Tibial artery (tissue), 4 donors: Measurements from ENCODE around the gene ZNF217.

Experiments
- DNase-seq, 2 donors: peaks; one replicate each; pipeline ENCODE4 v3.0.0-alpha.2; 2019
- H3K27ac ChIP-seq, 2 donors: fragments of 200-600 bp; sonication (generic) in 1 of 2; 1 replicate in 1 of 2; 2 replicates in 1 of 2; pipeline ENCODE4 v1.5.1; 2018 to 2019; ENCODE audit warnings: mild to moderate bottlenecking in 1 of 2
- H3K27me3 ChIP-seq, 2 donors: fragments of 200-600 bp; sonication (generic) in 1 of 2; one replicate each; pipeline versions ENCODE4 v1.5.1 to v1.6.0; 2016 to 2019
- H3K36me3 ChIP-seq, 3 donors: fragments of 200-600 bp; sonication (generic) in 2 of 3; one replicate each; pipeline ENCODE4 v1.5.1; 2016 to 2019; ENCODE audit warnings: mild to moderate bottlenecking in 2 of 3
- H3K4me1 ChIP-seq, 4 donors: fragments of 200-600 bp; sonication (generic) in 2 of 4; 1 replicate in 3 of 4; 2 replicates in 1 of 4; pipeline ENCODE4 v1.5.1; 2016 to 2019
- H3K4me3 ChIP-seq, 2 donors: fragments of 200-600 bp; sonication (generic) in 1 of 2; 1 replicate in 1 of 2; 2 replicates in 1 of 2; pipeline ENCODE4 v1.5.1; 2018 to 2019; ENCODE audit warnings: mild to moderate bottlenecking in 2 of 2
- H3K9me3 ChIP-seq, 3 donors: fragments of 200-600 bp; sonication (generic) in 1 of 3; one replicate each; pipeline ENCODE4 v1.5.1; 2016 to 2019
- intact Hi-C: fragments of 100-400 bp; cut with DNase I; formaldehyde crosslinking; loops from one replicate; pipeline ENCODE4 v1.15.0; 2023; ENCODE audit warnings: low total_unique reads
- TF ChIP-seq, protein P1 (sequence below), 2 experiments: fragments of 200-600 bp in 1 of 2; fragments of 450-650 bp in 1 of 2; IDR thresholded peaks; one replicate each; pipeline ENCODE4 v1.5.1; 2017 to 2019; ENCODE audit warnings: antibody characterized with exemption in 2 of 2, mild to moderate bottlenecking in 1 of 2, moderate library complexity in 1 of 2

Gene ZNF217

DNA sequence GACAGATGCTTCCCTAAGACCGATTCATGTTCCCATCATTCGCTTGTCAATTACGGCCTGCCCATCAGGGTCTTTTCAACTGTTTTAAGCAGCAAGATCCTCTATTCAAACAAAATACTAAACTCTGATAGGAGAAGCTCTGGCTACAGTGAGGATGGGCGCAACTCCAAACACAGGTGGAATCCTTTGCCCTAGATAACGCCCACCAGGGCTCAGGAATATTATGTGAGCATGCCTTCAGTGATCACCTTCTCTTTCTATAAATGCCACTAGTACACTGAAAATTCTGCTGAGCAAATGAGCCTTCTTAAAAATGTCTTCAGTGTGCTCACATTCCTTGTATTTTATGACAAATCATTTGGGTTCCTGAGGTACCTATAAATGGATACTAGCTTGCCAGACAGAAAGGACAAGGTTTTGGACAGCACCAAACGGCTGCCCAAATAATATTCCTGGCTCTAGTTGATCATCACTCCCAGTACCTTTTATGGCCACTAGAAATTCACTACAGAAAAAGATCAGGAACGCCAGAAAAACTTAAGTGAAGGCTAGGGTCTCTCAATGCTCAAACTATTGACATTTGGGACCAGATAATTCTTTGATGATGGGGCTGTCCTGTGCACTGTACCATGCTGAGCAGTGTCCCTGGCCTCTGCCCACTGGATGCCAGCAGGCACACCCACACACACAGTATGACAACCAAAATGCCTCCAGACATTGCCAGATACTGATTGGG lies 13.1 kb downstream of the ZNF217 start:
- TF ChIP-seq, protein P1, sequence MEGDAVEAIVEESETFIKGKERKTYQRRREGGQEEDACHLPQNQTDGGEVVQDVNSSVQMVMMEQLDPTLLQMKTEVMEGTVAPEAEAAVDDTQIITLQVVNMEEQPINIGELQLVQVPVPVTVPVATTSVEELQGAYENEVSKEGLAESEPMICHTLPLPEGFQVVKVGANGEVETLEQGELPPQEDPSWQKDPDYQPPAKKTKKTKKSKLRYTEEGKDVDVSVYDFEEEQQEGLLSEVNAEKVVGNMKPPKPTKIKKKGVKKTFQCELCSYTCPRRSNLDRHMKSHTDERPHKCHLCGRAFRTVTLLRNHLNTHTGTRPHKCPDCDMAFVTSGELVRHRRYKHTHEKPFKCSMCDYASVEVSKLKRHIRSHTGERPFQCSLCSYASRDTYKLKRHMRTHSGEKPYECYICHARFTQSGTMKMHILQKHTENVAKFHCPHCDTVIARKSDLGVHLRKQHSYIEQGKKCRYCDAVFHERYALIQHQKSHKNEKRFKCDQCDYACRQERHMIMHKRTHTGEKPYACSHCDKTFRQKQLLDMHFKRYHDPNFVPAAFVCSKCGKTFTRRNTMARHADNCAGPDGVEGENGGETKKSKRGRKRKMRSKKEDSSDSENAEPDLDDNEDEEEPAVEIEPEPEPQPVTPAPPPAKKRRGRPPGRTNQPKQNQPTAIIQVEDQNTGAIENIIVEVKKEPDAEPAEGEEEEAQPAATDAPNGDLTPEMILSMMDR (IDR thresholded peaks at IDR 0.05): peak; percentile 19 to 51
- H3K4me1 ChIP-seq: peaks cover 0 to 43% (median 25%) of the 10 kb centered on the region in 4 donors
- no peaks in the 10 kb centered on the region for H3K9me3 ChIP-seq
- peak overlapping the region; percentile 34 to 54 for H3K27ac ChIP-seq
- H3K36me3 ChIP-seq: peaks cover 15 to 32% (median 31%) of the 10 kb centered on the region in 3 donors
- intact Hi-C loops: loop anchor here (2.0 kb wide), 1 partner anchor 334 kb away; no protein-coding TSS in a partner anchor
- no peaks in the 10 kb centered on the region for H3K27me3 ChIP-seq
- peak overlapping the region in 1 of 2 donors; percentile 13 for H3K4me3 ChIP-seq
- peak in 1 of 2 donors; percentile 12 for DNase-seq

DNA sequence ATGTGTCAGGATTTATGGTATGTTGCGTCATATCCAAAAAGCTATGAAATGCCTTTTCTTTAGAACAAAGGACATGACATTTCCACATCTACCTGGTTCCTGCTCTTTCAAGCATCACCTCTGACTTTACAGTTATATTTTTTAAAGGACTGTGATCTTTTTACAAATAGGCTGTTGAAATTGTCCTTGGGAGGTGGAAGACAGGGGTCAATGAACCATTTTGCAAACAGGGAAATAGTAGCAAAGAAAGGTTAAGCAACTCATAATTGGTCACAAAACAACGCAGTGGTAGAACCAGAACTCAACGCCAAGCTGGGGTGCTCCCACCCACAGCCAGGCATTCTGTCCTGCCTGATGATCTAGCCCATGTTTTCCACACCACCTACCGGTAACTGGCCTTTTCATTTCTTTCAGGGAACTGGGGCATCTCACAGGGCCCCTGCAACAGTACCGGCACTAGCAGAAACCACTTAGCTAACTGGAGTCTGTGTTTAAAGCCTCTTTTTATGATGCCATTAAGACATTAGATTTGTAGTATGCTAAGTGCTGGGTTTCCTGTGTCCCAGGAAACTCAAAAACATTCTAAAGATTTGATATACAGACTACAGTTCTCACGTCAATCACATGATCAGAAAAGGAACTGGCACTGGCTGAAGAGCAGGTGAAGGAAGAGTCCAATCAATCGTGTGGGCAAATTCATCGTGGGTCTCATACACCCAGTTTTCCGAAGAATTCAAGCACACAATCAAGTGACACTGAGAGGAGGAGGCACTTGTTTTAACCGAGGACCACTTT lies 13.9 kb downstream of the ZNF217 start:
- intact Hi-C loops: loop anchor here (2.0 to 10.0 kb wide), 2 partner anchors 335 to 625 kb away; partner anchors contain the start of gene PFDN4
- no peaks in the 10 kb centered on the region for H3K9me3 ChIP-seq
- TF ChIP-seq, protein P1 (IDR thresholded peaks at IDR 0.05): no peak
- peak overlapping the region; percentile 34 to 54 for H3K27ac ChIP-seq
- no peak for DNase-seq
- H3K4me1 ChIP-seq: peaks cover 0 to 37% (median 25%) of the 10 kb centered on the region in 4 donors
- peak overlapping the region; percentile 1 to 18 for H3K4me3 ChIP-seq
- peaks cover 19 to 40% (median 39%) of the 10 kb centered on the region in 3 donors for H3K36me3 ChIP-seq
- no peaks in the 10 kb centered on the region for H3K27me3 ChIP-seq

DNA sequence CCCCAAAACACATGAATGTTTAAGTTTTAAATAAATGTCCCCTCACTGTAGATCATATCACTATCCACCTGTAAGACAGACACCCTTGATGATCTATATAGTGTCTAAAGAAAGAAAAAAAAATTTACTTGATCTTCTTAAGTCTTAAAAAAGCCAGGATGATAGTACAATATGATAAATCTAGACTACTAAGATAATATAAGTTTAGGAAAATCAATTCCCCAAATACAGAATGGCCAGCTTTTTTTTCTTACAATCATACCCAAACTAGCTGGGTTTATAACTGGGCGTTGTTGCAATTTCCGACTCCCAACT lies 14.4 kb downstream of the ZNF217 start:
- peaks cover 0 to 37% (median 25%) of the 10 kb centered on the region in 4 donors for H3K4me1 ChIP-seq
- no peaks in the 10 kb centered on the region for H3K27me3 ChIP-seq
- H3K27ac ChIP-seq: peak overlapping the region; percentile 34 to 54
- no peak for DNase-seq
- peak overlapping the region in 1 of 2 donors; percentile 18 for H3K4me3 ChIP-seq
- H3K9me3 ChIP-seq: no peaks in the 10 kb centered on the region
- intact Hi-C loops: loop anchor here (10.0 kb wide), 1 partner anchor 626 kb away; the partner anchor contains the start of gene PFDN4
- TF ChIP-seq, protein P1 (IDR thresholded peaks at IDR 0.05): no peak
- H3K36me3 ChIP-seq: peaks cover 19 to 45% (median 43%) of the 10 kb centered on the region in 3 donors

DNA sequence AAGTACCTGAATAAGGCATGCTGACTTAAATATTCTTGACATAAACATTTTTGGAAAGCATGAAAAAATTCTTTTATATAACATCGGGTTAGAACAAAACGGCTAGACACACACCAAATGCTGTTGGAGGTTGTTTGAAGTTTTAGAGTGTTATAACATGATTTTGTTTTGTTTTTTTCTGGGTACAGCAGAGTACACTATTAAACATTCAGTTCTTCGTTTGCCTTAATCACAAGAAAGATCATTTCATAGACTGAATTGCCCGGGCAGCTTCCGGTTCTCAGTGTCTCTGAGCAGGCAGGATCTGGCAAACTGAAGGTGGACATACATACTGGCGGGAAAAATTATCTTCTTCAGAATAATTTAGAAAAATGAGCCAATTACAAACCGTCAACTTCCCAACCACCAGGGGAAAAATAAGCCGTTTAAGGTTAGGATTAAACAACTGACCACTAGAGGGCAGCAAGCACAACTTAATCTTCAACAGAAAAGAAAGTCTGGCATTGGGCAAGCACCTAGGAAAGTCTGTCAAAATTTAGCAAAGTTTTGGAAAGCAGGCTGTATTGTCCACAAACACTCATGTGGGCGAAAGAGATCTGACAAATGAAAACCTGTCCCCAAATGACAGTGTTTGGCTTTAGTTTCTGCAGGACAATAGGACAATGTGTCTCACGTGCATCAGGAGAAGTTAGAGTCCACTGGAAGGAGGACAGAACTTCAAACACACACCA lies 15.0 kb downstream of the ZNF217 start:
- Histone ChIP-seq H3K27ac (peak overlapping the region; percentile 34 to 54), H3K27me3 (no peaks in the 10 kb centered on the region), H3K9me3 (no peaks in the 10 kb centered on the region), H3K4me3 (peak overlapping the region in 1 of 2 donors; percentile 18), H3K36me3 (peaks cover 19 to 51% (median 49%) of the 10 kb centered on the region in 3 donors), H3K4me1 (peaks cover 0 to 37% (median 25%) of the 10 kb centered on the region in 4 donors)
- intact Hi-C loops: loop anchor here (10.0 kb wide), 1 partner anchor 626 kb away; the partner anchor contains the start of gene PFDN4
- TF ChIP-seq, protein P1 (IDR thresholded peaks at IDR 0.05): peak; percentile 79 to 99
- peak in 1 of 2 donors; percentile 41 for DNase-seq
